ENCODE measurements around the gene DUSP1. TPM values are rescaled to one million over a fixed set of nuclear protein-coding genes. Genes with fewer than 3 reads are reported as not detected.

DUSP1 gene
- total RNA-seq, 1 donor from 2014 or later, result 382 TPM

GRCh38 chr5:172795318-172795977 lies 24.5 kb upstream of the DUSP1 start:
- H3K27ac ChIP-seq, result peak overlapping the region; percentile 66
- TF ChIP-seq CTCF (IDR thresholded peaks at IDR 0.05), result no peak
- ATAC-seq, result peak; percentile 38
- H3K4me3 ChIP-seq, result no peak overlapping the region
- H3K27me3 ChIP-seq, result no peaks in the 10 kb centered on the region
- H3K36me3 ChIP-seq, result no peaks in the 10 kb centered on the region
- intact Hi-C loops (cut with DNase I), result no loop called here
- DNase-seq, result peak; percentile 83
- H3K4me1 ChIP-seq, result peaks cover 64% of the 10 kb centered on the region
- no peaks in the 10 kb centered on the region for H3K9me3 ChIP-seq

GRCh38 chr5:172793577-172794488 lies 22.8 kb upstream of the DUSP1 start:
- peak overlapping the region; percentile 66 for H3K27ac ChIP-seq
- no peak for TF ChIP-seq CTCF (IDR thresholded peaks at IDR 0.05)
- H3K9me3 ChIP-seq, result no peaks in the 10 kb centered on the region
- intact Hi-C loops (cut with DNase I), result no loop called here
- ATAC-seq (peak; percentile 33), DNase-seq (peak; percentile 50)
- H3K4me3 ChIP-seq, result no peak overlapping the region
- peaks cover 64% of the 10 kb centered on the region for H3K4me1 ChIP-seq
- no peaks in the 10 kb centered on the region for H3K36me3 ChIP-seq
- no peaks in the 10 kb centered on the region for H3K27me3 ChIP-seq

DNA sequence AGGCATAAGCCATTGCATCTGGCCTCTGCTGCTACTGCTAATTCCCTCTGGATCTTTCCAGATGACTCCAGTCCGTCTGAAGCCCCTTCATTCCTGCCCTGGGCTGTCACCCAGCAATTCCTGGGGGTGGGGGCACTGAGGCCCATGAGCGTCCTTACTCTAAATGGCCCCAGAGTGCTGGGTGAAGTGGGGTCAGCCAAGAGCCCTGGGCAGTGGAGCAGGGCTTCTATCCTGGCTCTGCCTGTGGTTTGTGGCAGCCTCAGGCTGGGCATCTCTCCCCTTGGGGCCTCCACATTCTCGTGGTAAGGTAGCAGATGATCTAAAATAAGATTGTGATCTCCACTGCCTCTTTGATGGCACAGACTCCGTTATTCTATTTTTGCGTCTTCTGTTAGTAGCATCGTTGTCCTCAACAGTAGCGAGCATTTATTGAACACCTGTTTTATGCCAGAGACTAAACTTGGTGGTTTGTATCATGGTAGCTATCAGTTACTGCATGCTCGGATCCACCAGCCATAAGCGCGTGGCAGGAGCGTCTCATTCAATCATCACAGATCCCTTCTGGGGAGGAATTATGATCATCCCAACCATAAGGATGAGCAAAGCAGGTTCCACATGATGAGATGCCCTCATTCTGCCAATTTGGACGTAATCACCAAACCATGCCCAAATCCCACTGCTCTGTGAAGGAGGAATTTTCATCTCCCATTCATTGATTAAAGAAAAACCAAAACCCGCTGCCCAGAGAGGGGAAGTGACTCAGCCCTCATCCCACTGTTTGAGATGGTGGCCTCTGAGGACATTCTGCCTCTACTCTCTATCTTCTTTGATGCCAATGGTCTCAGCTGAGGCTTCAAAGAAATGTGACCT lies 21.9 kb upstream of the DUSP1 start:
- ATAC-seq, result no peak
- TF ChIP-seq CTCF (IDR thresholded peaks at IDR 0.05), result no peak
- no peaks in the 10 kb centered on the region for H3K9me3 ChIP-seq
- H3K36me3 ChIP-seq, result no peaks in the 10 kb centered on the region
- intact Hi-C loops (cut with DNase I), result no loop called here
- no peaks in the 10 kb centered on the region for H3K27me3 ChIP-seq
- no peak overlapping the region for H3K27ac ChIP-seq
- DNase-seq, result no peak
- H3K4me1 ChIP-seq, result peaks cover 64% of the 10 kb centered on the region
- H3K4me3 ChIP-seq, result no peak overlapping the region

DNA sequence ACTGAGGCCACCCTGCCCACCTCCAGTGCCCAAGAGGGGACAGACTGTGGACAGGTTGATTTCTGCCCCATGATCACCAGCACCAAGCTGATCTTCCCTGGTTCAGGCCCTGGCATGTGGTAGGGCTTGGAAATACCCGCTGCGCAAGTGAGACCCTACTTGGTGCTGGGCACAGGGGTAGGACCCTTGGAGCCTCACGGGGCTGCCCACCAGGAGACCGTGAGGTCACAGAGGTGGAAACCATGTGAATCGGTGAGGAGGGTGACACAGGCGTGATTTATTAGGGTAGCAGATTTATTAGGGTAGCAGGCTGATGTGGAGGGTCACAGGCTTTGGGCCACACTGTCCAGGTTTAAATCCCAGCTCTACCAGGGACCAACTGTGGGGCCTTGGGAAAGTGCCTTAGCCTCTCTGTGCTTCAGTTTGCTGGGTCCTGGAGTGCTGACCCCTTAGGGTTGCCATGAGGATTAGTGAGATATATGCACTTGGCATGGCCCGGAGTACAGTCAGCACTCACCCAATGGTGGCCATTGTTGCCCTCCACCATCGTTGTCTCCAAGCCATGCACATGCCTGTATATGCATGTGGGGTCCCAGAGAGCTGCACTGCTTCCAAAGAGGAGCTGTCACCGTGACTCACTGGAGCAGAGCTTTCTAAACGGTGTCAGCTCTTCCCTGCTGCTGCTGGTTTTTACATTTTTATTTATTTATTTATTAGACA lies 20.9 kb upstream of the DUSP1 start:
- intact Hi-C loops (cut with DNase I), result no loop called here
- peaks cover 59% of the 10 kb centered on the region for H3K4me1 ChIP-seq
- no peak for ATAC-seq

More for the DNA sequence above, 20.9 kb upstream of the DUSP1 start:
- H3K36me3 ChIP-seq, result no peaks in the 10 kb centered on the region
- no peaks in the 10 kb centered on the region for H3K9me3 ChIP-seq
- H3K27ac ChIP-seq, result peak overlapping the region; percentile 11
- H3K4me3 ChIP-seq, result no peak overlapping the region
- DNase-seq, result no peak
- TF ChIP-seq CTCF (IDR thresholded peaks at IDR 0.05), result no peak
- no peaks in the 10 kb centered on the region for H3K27me3 ChIP-seq
